ENCODE results near the gene RELN.

Gene RELN

GRCh38 chr7:103644319-103644718 lies 345.1 kb downstream of the RELN start:
- no peak for DNase-seq (ENCODE audit: low read depth in 1 of 2, low spot score in 1 of 2)

- no peak for DNase-seq (ENCODE audit: low read depth in 1 of 2, low spot score in 1 of 2)
Observed at GRCh38 chr7:103640031-103640779, 349.3 kb downstream of the RELN start.

GRCh38 chr7:103637726-103638125 lies 351.7 kb downstream of the RELN start:
- no peak for DNase-seq (ENCODE audit: low read depth in 1 of 2, low spot score in 1 of 2)

GRCh38 chr7:103637094-103637493 lies 352.4 kb downstream of the RELN start:
- DNase-seq (ENCODE audit: low read depth in 1 of 2, low spot score in 1 of 2): no peak

- no peak for DNase-seq (ENCODE audit: low read depth in 1 of 2, low spot score in 1 of 2)
Observed at GRCh38 chr7:103636153-103636552, 353.3 kb downstream of the RELN start.

- DNase-seq (ENCODE audit: low read depth in 1 of 2, low spot score in 1 of 2): no peak
Observed at GRCh38 chr7:103632972-103633371, 356.5 kb downstream of the RELN start.

- DNase-seq (ENCODE audit: low read depth in 1 of 2, low spot score in 1 of 2): no peak
Observed at GRCh38 chr7:103632005-103632639, 357.3 kb downstream of the RELN start.

GRCh38 chr7:103630318-103630717 lies 359.1 kb downstream of the RELN start:
- DNase-seq (ENCODE audit: low read depth in 1 of 2, low spot score in 1 of 2): no peak

GRCh38 chr7:103628742-103629141 lies 360.7 kb downstream of the RELN start:
- no peak for DNase-seq (ENCODE audit: low read depth in 1 of 2, low spot score in 1 of 2)

- no peak for DNase-seq (ENCODE audit: low read depth in 1 of 2, low spot score in 1 of 2)
Observed at GRCh38 chr7:103626776-103627175, 362.7 kb downstream of the RELN start.

- DNase-seq (ENCODE audit: low read depth in 1 of 2, low spot score in 1 of 2): no peak
Observed at GRCh38 chr7:103622274-103622673, 367.2 kb downstream of the RELN start.

- DNase-seq (ENCODE audit: low read depth in 1 of 2, low spot score in 1 of 2): no peak
Observed at GRCh38 chr7:103613655-103614642, 375.5 kb downstream of the RELN start.

GRCh38 chr7:103609778-103610177 lies 379.7 kb downstream of the RELN start:
- DNase-seq (ENCODE audit: low read depth in 1 of 2, low spot score in 1 of 2): no peak

- DNase-seq (ENCODE audit: low read depth in 1 of 2, low spot score in 1 of 2): no peak
Observed at GRCh38 chr7:103605640-103606039, 383.8 kb downstream of the RELN start.

- DNase-seq (ENCODE audit: low read depth in 1 of 2, low spot score in 1 of 2): no peak
Observed at GRCh38 chr7:103598326-103598905, 391.0 kb downstream of the RELN start.

- no peak for DNase-seq (ENCODE audit: low read depth in 1 of 2, low spot score in 1 of 2)
Observed at GRCh38 chr7:103597606-103598005, 391.9 kb downstream of the RELN start.

- no peak for DNase-seq (ENCODE audit: low read depth in 1 of 2, low spot score in 1 of 2)
Observed at GRCh38 chr7:103594186-103594585, 395.3 kb downstream of the RELN start.

GRCh38 chr7:103593691-103594090 lies 395.8 kb downstream of the RELN start:
- DNase-seq (ENCODE audit: low read depth in 1 of 2, low spot score in 1 of 2): no peak

GRCh38 chr7:103592844-103593243 lies 396.6 kb downstream of the RELN start:
- DNase-seq (ENCODE audit: low read depth in 1 of 2, low spot score in 1 of 2): no peak

- no peak for DNase-seq (ENCODE audit: low read depth in 1 of 2, low spot score in 1 of 2)
Observed at GRCh38 chr7:103592187-103592586, 397.3 kb downstream of the RELN start.

GRCh38 chr7:103580031-103580430 lies 409.4 kb downstream of the RELN start:
- DNase-seq (ENCODE audit: low read depth in 1 of 2, low spot score in 1 of 2): no peak
